Right renal pelvis (tissue), 4 donors: ENCODE data around the gene AQR. TPM values are rescaled to one million over a fixed set of nuclear protein-coding genes. Genes with fewer than 3 reads are reported as not detected.
"Not testable (repeated sequence)": the region's sequence is repeated elsewhere in the genome, so short reads cannot be mapped to it uniquely, and the experiment has no call there.

Experiments used
- DNase-seq, 4 donors: peaks; one replicate each; pipeline ENCODE4 v3.0.0-alpha.2; 2013; ENCODE audit warnings: low read depth in 4 of 4, low spot score in 3 of 4, missing footprints in 1 of 4
- polyA plus RNA-seq, 4 donors: library from polyadenylated mRNA; unstranded; fragments of 120-200 nt; gene quantifications; one replicate each; pipeline ENCODE4 v1.2.1, GENCODE V29; 2013; ENCODE audit not compliant: insufficient read length in 4 of 4

The AQR gene
- 10 to 100 TPM; 38.7 to 50.1 (median 46.4) TPM for polyA plus RNA-seq

GRCh38 chr15:34969340-34970097, at the start of gene AQR:
AQR (minus strand) TSS chr15:34969742; CDS start chr15:34969613, 129 bp downstream.
- peak; percentile 83 to 94 (median 91) for DNase-seq

GRCh38 chr15:35014241-35014640, 44.7 kb upstream of the AQR start:
- DNase-seq: no peak

- DNase-seq: no peak
These were observed 43.8 kb upstream of the AQR start for GRCh38 chr15:35013370-35013769.

GRCh38 chr15:35007397-35007796, 37.9 kb upstream of the AQR start:
- DNase-seq: no peak

- no peak for DNase-seq
These were observed 36.4 kb upstream of the AQR start for GRCh38 chr15:35005933-35006332.

- no peak for DNase-seq
These were observed 34.4 kb upstream of the AQR start for GRCh38 chr15:35003928-35004327.

GRCh38 chr15:35000511-35000910, 31.0 kb upstream of the AQR start:
- DNase-seq: no peak

- DNase-seq: no peak
These were observed 30.4 kb upstream of the AQR start for GRCh38 chr15:34999906-35000305.

- DNase-seq: no peak
These were observed 25.4 kb upstream of the AQR start for GRCh38 chr15:34994925-34995324.

- DNase-seq: no peak
These were observed 24.3 kb upstream of the AQR start for GRCh38 chr15:34993877-34994276.

- DNase-seq: no peak
These were observed 23.9 kb upstream of the AQR start for GRCh38 chr15:34993412-34993811.

GRCh38 chr15:34988027-34988902, 18.7 kb upstream of the AQR start, which contains the start of gene ZNF770:
ZNF770 (minus strand) TSS chr15:34988287; CDS start chr15:34983434, 4,853 bp downstream.
- peak in 3 of 4 donors; percentile 75 to 87 (median 78) for DNase-seq

- DNase-seq: no peak
These were observed 18.1 kb upstream of the AQR start for GRCh38 chr15:34987609-34988026.

GRCh38 chr15:34986771-34987480, 17.4 kb upstream of the AQR start:
- DNase-seq: no peak

- no peak for DNase-seq
These were observed 16.8 kb upstream of the AQR start for GRCh38 chr15:34986326-34986725.

GRCh38 chr15:34984889-34985630, 15.5 kb upstream of the AQR start:
- no peak for DNase-seq

GRCh38 chr15:34976743-34977142, 7.2 kb upstream of the AQR start:
- no peak for DNase-seq

- no peak for DNase-seq
These were observed 6.5 kb upstream of the AQR start for GRCh38 chr15:34976073-34976472.

- no peak for DNase-seq
These were observed 4.0 kb upstream of the AQR start for GRCh38 chr15:34973512-34973911.

GRCh38 chr15:34970098-34970643, 629 bp upstream of the AQR start:
- DNase-seq: not testable (repeated sequence)
